ENCODE data around the gene MEX3A. TPM values are rescaled to one million over a fixed set of nuclear protein-coding genes. Genes with fewer than 3 reads are reported as not detected.

Gene MEX3A
- total and polyA plus RNA-seq, 2 experiments from 2014 or later = 18.5 to 38.1 TPM

DNA sequence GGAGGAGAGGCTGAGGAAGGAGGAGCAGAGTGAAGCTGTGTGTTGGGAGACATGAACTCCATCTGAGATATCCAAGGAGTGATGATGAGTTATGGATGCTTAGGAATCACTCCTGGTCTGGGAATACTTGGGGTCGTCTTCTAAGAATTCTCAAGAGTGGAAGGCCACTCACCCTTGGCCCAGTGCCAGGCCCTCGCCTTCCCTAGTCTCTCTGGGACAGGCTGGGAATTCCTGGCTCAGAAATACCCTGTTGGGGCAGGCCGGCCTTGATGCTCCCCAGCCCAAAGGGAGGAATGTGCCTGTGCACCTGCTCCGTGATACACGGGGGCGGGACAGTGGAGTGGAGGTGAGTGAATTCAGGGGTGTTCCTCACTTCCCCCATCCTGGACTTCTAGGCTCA, 19.6 kb upstream of the MEX3A start (continued):
- TF ChIP-seq, protein P1, sequence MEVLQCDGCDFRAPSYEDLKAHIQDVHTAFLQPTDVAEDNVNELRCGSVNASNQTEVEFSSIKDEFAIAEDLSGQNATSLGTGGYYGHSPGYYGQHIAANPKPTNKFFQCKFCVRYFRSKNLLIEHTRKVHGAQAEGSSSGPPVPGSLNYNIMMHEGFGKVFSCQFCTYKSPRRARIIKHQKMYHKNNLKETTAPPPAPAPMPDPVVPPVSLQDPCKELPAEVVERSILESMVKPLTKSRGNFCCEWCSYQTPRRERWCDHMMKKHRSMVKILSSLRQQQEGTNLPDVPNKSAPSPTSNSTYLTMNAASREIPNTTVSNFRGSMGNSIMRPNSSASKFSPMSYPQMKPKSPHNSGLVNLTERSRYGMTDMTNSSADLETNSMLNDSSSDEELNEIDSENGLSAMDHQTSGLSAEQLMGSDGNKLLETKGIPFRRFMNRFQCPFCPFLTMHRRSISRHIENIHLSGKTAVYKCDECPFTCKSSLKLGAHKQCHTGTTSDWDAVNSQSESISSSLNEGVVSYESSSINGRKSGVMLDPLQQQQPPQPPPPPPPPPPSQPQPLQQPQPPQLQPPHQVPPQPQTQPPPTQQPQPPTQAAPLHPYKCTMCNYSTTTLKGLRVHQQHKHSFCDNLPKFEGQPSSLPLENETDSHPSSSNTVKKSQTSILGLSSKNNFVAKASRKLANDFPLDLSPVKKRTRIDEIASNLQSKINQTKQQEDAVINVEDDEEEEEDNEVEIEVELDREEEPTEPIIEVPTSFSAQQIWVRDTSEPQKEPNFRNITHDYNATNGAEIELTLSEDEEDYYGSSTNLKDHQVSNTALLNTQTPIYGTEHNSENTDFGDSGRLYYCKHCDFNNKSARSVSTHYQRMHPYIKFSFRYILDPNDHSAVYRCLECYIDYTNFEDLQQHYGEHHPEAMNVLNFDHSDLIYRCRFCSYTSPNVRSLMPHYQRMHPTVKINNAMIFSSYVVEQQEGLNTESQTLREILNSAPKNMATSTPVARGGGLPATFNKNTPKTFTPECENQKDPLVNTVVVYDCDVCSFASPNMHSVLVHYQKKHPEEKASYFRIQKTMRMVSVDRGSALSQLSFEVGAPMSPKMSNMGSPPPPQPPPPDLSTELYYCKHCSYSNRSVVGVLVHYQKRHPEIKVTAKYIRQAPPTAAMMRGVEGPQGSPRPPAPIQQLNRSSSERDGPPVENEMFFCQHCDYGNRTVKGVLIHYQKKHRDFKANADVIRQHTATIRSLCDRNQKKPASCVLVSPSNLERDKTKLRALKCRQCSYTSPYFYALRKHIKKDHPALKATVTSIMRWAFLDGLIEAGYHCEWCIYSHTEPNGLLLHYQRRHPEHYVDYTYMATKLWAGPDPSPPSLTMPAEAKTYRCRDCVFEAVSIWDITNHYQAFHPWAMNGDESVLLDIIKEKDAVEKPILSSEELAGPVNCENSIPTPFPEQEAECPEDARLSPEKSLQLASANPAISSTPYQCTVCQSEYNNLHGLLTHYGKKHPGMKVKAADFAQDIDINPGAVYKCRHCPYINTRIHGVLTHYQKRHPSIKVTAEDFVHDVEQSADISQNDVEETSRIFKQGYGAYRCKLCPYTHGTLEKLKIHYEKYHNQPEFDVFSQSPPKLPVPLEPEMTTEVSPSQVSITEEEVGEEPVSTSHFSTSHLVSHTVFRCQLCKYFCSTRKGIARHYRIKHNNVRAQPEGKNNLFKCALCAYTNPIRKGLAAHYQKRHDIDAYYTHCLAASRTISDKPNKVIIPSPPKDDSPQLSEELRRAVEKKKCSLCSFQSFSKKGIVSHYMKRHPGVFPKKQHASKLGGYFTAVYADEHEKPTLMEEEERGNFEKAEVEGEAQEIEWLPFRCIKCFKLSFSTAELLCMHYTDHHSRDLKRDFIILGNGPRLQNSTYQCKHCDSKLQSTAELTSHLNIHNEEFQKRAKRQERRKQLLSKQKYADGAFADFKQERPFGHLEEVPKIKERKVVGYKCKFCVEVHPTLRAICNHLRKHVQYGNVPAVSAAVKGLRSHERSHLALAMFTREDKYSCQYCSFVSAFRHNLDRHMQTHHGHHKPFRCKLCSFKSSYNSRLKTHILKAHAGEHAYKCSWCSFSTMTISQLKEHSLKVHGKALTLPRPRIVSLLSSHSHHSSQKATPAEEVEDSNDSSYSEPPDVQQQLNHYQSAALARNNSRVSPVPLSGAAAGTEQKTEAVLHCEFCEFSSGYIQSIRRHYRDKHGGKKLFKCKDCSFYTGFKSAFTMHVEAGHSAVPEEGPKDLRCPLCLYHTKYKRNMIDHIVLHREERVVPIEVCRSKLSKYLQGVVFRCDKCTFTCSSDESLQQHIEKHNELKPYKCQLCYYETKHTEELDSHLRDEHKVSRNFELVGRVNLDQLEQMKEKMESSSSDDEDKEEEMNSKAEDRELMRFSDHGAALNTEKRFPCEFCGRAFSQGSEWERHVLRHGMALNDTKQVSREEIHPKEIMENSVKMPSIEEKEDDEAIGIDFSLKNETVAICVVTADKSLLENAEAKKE (CRISPR knock-in tag; IDR thresholded peaks at IDR 0.05) = no peak
- TF ChIP-seq EZH2 (IDR thresholded peaks at IDR 0.05; ENCODE audit: low read depth, unreplicated experiment) (no peak), CREB1 (CRISPR knock-in tag; IDR thresholded peaks at IDR 0.05; ENCODE audit: low read depth) (no peak), STAT1 (IDR thresholded peaks at IDR 0.05; ENCODE audit: unreplicated experiment) (no peak), JUNB (IDR thresholded peaks at IDR 0.05; ENCODE audit: unreplicated experiment) (no peak), POLR2AphosphoS5 (IDR thresholded peaks at IDR 0.05; ENCODE audit: low read depth) (no peak)

DNA sequence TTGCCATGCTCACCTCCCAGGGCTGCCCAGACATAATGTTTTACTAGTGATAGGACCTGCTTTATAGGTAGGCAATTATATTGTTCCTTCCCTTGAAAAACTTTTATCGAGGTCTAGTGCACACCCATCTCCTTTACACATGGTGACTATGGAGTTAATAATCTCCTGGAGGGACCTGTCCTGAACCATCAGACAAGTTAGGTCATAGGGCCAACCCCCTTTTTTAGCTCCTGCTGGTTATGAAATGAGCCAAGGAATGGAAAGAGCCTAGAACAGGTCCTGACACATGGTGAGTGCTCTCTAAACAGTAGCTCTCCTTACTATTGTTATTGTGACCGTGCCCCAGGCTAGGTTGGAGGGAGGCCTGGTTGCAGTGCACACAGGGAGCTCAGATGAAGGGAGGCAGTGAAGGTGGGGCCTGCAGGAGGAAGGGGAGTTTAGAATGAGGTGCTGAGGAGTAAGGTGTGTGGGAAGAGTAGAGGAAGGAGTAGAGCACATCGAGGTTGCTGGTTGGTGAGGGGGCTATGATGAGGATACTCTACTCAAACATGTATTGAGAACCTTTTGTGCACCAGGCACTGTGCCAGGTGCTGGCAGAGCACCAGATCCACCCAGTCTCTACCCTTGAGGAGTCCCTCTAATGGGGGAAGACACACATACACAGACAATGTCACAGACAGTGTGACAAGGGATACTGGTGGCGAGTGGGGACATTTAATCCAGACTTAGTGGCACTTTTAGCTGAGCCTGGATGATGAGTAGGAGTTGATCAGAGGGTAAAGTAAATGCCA, 18.1 kb upstream of the MEX3A start:
- no peaks in the 10 kb centered on the region; the same call in 2 of the 3 replicates for H3K9me3 Mint-ChIP-seq
- Histone ChIP-seq H3K4me3 (no peak overlapping the region), H3K4me2 (no peak overlapping the region), H3K36me3 (ENCODE audit: insufficient read depth) (no peaks in the 10 kb centered on the region), H3K27me3 (ENCODE audit: insufficient read depth) (no peaks in the 10 kb centered on the region), H2AFZ (no peak overlapping the region), H3K4me1 (ENCODE audit: insufficient read depth) (peaks cover 25% of the 10 kb centered on the region), H4K20me1 (replicated peaks; ENCODE audit: insufficient read depth) (0 out of 2 replicates have a peak, but pooled peaks cover 6% of the 10 kb centered on the region), H3K27ac (ENCODE audit: low read depth) (no peak overlapping the region), H3K9me2 (ENCODE audit: insufficient read depth) (no peaks in the 10 kb centered on the region), H3K79me2 (replicated peaks; ENCODE audit: insufficient read depth) (no peaks in the 10 kb centered on the region), H3F3A (replicated peaks; ENCODE audit: low read depth) (peaks cover 14% of the 10 kb centered on the region)
- DNase-seq (ENCODE audit: low spot score) = no peak
- no peaks in the 10 kb centered on the region; the same call in 2 of the 3 replicates for H3K36me3 Mint-ChIP-seq (ENCODE audit: low read depth)
- no peak overlapping the region; the same call in 2 of the 3 replicates for H3K4me3 Mint-ChIP-seq
- H3K4me1 Mint-ChIP-seq = peaks cover 49% of the 10 kb centered on the region
- no peak for ATAC-seq
- H3K27me3 Mint-ChIP-seq (ENCODE audit: insufficient read depth, low read depth, poor library complexity) = peaks cover 25% of the 10 kb centered on the region
- no peak overlapping the region; the same call in 1 of the 2 replicates for H3K27ac Mint-ChIP-seq
- no peak for TF ChIP-seq EZH2phosphoT487 (IDR thresholded peaks at IDR 0.05; ENCODE audit: unreplicated experiment)
- TF ChIP-seq, protein P2, sequence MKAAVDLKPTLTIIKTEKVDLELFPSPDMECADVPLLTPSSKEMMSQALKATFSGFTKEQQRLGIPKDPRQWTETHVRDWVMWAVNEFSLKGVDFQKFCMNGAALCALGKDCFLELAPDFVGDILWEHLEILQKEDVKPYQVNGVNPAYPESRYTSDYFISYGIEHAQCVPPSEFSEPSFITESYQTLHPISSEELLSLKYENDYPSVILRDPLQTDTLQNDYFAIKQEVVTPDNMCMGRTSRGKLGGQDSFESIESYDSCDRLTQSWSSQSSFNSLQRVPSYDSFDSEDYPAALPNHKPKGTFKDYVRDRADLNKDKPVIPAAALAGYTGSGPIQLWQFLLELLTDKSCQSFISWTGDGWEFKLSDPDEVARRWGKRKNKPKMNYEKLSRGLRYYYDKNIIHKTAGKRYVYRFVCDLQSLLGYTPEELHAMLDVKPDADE (IDR thresholded peaks at IDR 0.05) = no peak
- TF ChIP-seq, protein P3, sequence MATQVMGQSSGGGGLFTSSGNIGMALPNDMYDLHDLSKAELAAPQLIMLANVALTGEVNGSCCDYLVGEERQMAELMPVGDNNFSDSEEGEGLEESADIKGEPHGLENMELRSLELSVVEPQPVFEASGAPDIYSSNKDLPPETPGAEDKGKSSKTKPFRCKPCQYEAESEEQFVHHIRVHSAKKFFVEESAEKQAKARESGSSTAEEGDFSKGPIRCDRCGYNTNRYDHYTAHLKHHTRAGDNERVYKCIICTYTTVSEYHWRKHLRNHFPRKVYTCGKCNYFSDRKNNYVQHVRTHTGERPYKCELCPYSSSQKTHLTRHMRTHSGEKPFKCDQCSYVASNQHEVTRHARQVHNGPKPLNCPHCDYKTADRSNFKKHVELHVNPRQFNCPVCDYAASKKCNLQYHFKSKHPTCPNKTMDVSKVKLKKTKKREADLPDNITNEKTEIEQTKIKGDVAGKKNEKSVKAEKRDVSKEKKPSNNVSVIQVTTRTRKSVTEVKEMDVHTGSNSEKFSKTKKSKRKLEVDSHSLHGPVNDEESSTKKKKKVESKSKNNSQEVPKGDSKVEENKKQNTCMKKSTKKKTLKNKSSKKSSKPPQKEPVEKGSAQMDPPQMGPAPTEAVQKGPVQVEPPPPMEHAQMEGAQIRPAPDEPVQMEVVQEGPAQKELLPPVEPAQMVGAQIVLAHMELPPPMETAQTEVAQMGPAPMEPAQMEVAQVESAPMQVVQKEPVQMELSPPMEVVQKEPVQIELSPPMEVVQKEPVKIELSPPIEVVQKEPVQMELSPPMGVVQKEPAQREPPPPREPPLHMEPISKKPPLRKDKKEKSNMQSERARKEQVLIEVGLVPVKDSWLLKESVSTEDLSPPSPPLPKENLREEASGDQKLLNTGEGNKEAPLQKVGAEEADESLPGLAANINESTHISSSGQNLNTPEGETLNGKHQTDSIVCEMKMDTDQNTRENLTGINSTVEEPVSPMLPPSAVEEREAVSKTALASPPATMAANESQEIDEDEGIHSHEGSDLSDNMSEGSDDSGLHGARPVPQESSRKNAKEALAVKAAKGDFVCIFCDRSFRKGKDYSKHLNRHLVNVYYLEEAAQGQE (IDR thresholded peaks at IDR 0.05; ENCODE audit: unreplicated experiment) = no peak
- TF ChIP-seq ZNF114 (CRISPR knock-in tag; IDR thresholded peaks at IDR 0.05) = no peak
